AG09319 (cell line): Measurements from ENCODE around the gene PDZD2.
"Not testable (repeated sequence)": the region's sequence is repeated elsewhere in the genome, so short reads cannot be mapped to it uniquely, and the experiment has no call there.

Experiments
- DNase-seq: peaks from one replicate; pipeline ENCODE4 v3.0.0-alpha.2; 2010; ENCODE audit warnings: low read depth; ENCODE audit errors: extremely low read depth
- TF ChIP-seq, protein P1 (sequence below): IDR thresholded peaks from 2 replicates; pipeline ENCODE4 v1.5.1; 2011; ENCODE audit warnings: low read depth, mild to moderate bottlenecking, inconsistent platforms, low read length, moderate library complexity

The PDZD2 gene

GRCh38 chr5:31755676-31756230 lies 116.8 kb downstream of the PDZD2 start:
- TF ChIP-seq, protein P1, sequence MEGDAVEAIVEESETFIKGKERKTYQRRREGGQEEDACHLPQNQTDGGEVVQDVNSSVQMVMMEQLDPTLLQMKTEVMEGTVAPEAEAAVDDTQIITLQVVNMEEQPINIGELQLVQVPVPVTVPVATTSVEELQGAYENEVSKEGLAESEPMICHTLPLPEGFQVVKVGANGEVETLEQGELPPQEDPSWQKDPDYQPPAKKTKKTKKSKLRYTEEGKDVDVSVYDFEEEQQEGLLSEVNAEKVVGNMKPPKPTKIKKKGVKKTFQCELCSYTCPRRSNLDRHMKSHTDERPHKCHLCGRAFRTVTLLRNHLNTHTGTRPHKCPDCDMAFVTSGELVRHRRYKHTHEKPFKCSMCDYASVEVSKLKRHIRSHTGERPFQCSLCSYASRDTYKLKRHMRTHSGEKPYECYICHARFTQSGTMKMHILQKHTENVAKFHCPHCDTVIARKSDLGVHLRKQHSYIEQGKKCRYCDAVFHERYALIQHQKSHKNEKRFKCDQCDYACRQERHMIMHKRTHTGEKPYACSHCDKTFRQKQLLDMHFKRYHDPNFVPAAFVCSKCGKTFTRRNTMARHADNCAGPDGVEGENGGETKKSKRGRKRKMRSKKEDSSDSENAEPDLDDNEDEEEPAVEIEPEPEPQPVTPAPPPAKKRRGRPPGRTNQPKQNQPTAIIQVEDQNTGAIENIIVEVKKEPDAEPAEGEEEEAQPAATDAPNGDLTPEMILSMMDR = no peak
- DNase-seq = no peak

GRCh38 chr5:31757806-31758205 lies 118.9 kb downstream of the PDZD2 start:
- TF ChIP-seq, protein P1 = no peak
- DNase-seq = no peak

DNA sequence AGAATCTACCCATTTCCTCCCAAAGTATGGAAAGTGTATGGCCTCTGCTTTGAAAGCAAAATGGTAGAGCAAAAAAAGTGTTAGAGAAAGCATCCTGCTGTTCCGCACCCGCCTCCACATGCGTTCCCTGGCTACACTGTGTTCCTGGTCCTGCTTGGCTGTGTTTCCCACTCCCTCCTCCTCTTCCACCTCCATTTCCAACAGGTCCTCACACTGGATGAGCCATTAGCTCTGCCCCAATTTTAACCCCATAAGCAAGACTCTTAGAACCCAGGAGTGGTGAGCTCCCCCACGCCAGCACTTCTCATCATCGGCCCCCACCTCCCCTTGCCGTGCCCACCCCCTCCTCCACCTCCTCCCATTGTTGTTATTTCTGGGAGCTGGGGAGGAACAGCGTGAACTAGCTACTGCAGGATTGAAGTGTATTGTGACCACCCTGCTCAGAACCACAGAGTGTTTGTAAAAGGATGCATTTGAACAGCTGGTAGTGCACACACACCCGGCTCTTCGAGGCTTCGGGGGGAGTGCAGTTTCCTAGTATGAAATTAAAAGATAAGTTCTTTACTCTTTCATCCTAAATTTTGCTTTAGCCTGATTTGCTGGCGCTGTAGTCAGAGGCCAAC lies 120.0 kb downstream of the PDZD2 start:
- TF ChIP-seq, protein P1 = no peak

GRCh38 chr5:31759925-31760324 lies 121.0 kb downstream of the PDZD2 start:
- DNase-seq = no peak
- TF ChIP-seq, protein P1 = no peak

More for the DNA sequence above, 120.0 kb downstream of the PDZD2 start:
- no peak for DNase-seq

DNA sequence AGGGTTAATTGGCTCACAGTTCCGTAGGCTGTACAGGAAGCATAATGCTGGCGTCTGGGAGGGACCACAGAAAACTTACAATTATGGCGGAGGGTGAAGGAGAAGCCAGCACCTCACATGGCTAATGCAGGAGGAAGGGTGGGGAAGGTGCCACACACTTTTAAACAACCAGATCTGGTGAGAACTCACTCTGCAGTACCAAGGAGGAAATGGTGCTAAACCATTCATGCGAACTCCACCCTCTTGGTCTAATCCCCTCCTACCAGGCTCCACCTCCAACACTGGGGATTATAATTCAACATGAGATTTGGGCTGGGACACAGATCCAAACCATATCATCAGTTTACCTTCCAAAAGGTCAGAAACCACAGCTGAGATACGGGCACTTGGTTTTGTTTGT lies 122.9 kb downstream of the PDZD2 start:
- no peak for DNase-seq
- TF ChIP-seq, protein P1 = no peak

- TF ChIP-seq, protein P1 = no peak
- DNase-seq = no peak
Observed at GRCh38 chr5:31763424-31763823, 124.5 kb downstream of the PDZD2 start.

DNA sequence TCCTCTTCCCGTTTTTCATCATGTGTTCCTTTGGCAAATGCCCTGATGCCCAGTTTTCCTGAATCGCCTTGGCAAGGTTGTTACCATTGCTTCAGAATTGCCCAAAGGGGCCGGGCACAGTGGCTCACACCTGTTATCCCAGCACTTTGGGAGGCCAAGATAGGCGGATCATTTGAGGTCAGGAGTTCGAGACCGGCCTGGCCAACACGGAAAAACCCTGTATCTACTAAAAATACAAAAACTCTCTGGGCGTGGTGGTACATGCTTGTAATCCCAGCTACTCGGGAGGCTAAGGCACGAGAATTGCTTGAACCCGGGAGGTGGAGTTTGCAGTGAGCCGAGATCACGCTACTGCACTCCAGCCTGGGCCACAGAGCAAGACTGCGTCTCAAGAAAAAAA lies 125.8 kb downstream of the PDZD2 start:
- not testable (repeated sequence) for DNase-seq

GRCh38 chr5:31767335-31768031 lies 128.6 kb downstream of the PDZD2 start:
- no peak for DNase-seq
- TF ChIP-seq, protein P1 = no peak
